ENCODE measurements around the gene PHACTR4.

DNA sequence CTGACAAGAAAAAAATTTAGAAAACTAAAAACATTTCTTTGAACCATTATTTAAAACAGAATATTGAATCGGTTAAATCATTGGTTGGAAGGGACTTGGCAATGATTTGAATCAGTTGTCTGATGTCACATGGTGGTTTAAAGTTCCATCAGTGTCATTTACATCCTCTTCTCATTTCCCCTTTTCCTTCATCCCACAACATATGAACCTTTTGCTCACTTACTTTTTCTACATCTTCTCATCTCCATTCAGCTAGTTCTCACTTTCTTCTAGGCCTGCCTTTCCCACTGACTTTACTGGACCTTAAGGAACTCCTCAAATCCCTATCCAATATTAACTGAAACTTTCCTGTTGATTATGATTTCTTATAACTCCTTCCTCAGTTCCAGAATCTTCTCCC, 58.5 kb downstream of the PHACTR4 start:
- TF ChIP-seq, protein P1, sequence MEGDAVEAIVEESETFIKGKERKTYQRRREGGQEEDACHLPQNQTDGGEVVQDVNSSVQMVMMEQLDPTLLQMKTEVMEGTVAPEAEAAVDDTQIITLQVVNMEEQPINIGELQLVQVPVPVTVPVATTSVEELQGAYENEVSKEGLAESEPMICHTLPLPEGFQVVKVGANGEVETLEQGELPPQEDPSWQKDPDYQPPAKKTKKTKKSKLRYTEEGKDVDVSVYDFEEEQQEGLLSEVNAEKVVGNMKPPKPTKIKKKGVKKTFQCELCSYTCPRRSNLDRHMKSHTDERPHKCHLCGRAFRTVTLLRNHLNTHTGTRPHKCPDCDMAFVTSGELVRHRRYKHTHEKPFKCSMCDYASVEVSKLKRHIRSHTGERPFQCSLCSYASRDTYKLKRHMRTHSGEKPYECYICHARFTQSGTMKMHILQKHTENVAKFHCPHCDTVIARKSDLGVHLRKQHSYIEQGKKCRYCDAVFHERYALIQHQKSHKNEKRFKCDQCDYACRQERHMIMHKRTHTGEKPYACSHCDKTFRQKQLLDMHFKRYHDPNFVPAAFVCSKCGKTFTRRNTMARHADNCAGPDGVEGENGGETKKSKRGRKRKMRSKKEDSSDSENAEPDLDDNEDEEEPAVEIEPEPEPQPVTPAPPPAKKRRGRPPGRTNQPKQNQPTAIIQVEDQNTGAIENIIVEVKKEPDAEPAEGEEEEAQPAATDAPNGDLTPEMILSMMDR (IDR thresholded peaks at IDR 0.05) = no peak
- TF ChIP-seq POLR2A (IDR thresholded peaks at IDR 0.05) (no peak), POLR2AphosphoS5 (IDR thresholded peaks at IDR 0.05) (no peak), EP300 (IDR thresholded peaks at IDR 0.05) (no peak)

Measured in gastroesophageal sphincter (tissue), 3 donors.